Lung (tissue), 12 donors: ENCODE results near the gene RBFOX2. TPM values are rescaled to one million over a fixed set of nuclear protein-coding genes. Genes with fewer than 3 reads are reported as not detected.

Source experiments
- ATAC-seq: fragments of 200-7000 bp; cut with Tn5 transposase; one replicate; pipeline ENCODE4 v1.9.1; 2020; ENCODE audit warnings: moderate number of reproducible peaks; ENCODE audit not compliant: insufficient read depth, low FRiP score
- DNase-seq, 3 donors: peaks; one replicate each; pipeline ENCODE4 v3.0.0-alpha.2; 2013 to 2017
- H3K27ac ChIP-seq, 2 donors: one replicate each; pipeline ENCODE4 v1.5.1; 2013; ENCODE audit warnings: mild to moderate bottlenecking in 2 of 2, moderate library complexity in 2 of 2, control low read depth in 1 of 2, inconsistent platforms in 1 of 2, low read depth in 1 of 2, low read length in 1 of 2
- H3K27me3 ChIP-seq, 3 donors: one replicate each; pipeline ENCODE4 v1.5.1; 2013; ENCODE audit warnings: low read length in 2 of 3; ENCODE audit not compliant: control insufficient read depth in 3 of 3, insufficient read depth in 3 of 3
- H3K36me3 ChIP-seq, 4 donors: one replicate each; pipeline ENCODE4 v1.5.1; 2013; ENCODE audit warnings: low read length in 4 of 4, mild to moderate bottlenecking in 1 of 4, moderate library complexity in 1 of 4; ENCODE audit not compliant: control insufficient read depth in 4 of 4, insufficient read depth in 4 of 4
- H3K4me1 ChIP-seq, 5 donors: one replicate each; pipeline ENCODE4 v1.5.1; 2013; ENCODE audit warnings: low read length in 5 of 5, mild to moderate bottlenecking in 2 of 5, moderate library complexity in 1 of 5; ENCODE audit not compliant: control insufficient read depth in 5 of 5, insufficient read depth in 5 of 5
- H3K4me3 ChIP-seq: one replicate; pipeline ENCODE4 v1.5.1; 2013; ENCODE audit warnings: mild to moderate bottlenecking, control low read depth, moderate library complexity
- H3K9ac ChIP-seq, 2 donors: one replicate each; pipeline ENCODE4 v1.5.1; 2013; ENCODE audit warnings: low read length in 2 of 2, control low read depth in 1 of 2; ENCODE audit not compliant: insufficient read depth in 1 of 2
- H3K9me3 ChIP-seq, 4 donors: one replicate each; pipeline ENCODE4 v1.5.1; 2013; ENCODE audit warnings: low read length in 3 of 4, mild to moderate bottlenecking in 1 of 4, moderate library complexity in 1 of 4; ENCODE audit not compliant: control insufficient read depth in 4 of 4, insufficient read depth in 3 of 4
- WGBS, 2 donors: extraction: QIAGEN DNeasy Blood & Tissue Kit; methylation state at CpG; one replicate each; pipeline ENCODE4 v1.1.7; 2013; 5-methylcytosine and 5-hydroxymethylcytosine counted together
- polyA plus RNA-seq, 2 donors: library from polyadenylated mRNA; stranded (reverse); fragments of 200-250 nt; gene quantifications; one replicate each; pipeline ENCODE4 v1.2.1, GENCODE V29; 2013
- total RNA-seq, 2 donors: library from RNA; depleted of rRNA in 1 of 2; stranded (reverse); fragments of >200 nt in 1 of 2; gene quantifications; one replicate each; pipeline ENCODE4 v1.2.1, GENCODE V29; 2014 to 2021
- TF ChIP-seq, protein P1 (sequence below): IDR thresholded peaks from 2 replicates; pipeline ENCODE4 v1.5.1; 2012; ENCODE audit warnings: mild to moderate bottlenecking; ENCODE audit errors: control extremely low read depth, extremely low read depth
- donor health status: control.
- donor health status: control.
- donor health status: Bipolar disorder and iron deficiency.
- donor health status: healthy.
- donor health status: DM: yes; HTN: yes; CAD: no.

The RBFOX2 gene
- total and polyA plus RNA-seq, 4 donors = 16.5 to 195 (median 43.3) TPM

DNA sequence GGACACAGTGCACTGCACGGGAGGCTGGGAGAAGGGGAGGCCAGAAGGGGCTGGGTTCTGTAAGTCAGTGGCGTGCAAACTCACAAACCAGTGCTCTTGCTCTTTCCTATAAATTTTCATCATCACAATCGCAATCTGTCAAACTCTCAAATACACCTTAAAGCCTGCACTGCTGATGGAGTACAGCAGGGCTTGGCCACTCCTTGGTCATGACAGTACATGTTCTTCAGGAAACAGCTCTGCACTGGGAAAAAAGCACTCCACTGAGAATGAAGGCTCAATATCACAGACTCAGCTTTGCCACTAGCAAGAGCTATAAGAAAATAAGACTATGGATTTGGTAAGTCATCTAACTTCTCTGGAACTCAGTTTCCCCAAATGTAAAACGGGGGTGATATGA lies 111.0 kb downstream of the RBFOX2 start:
- Histone ChIP-seq H3K27me3 (no peaks in the 10 kb centered on the region), H3K9me3 (no peaks in the 10 kb centered on the region), H3K4me3 (no peak overlapping the region), H3K36me3 (no peaks in the 10 kb centered on the region), H3K4me1 (peaks cover 5 to 62% (median 42%) of the 10 kb centered on the region in 5 donors), H3K9ac (no peak overlapping the region), H3K27ac (peak overlapping the region in 1 of 2 donors; percentile 33)
- TF ChIP-seq, protein P1, sequence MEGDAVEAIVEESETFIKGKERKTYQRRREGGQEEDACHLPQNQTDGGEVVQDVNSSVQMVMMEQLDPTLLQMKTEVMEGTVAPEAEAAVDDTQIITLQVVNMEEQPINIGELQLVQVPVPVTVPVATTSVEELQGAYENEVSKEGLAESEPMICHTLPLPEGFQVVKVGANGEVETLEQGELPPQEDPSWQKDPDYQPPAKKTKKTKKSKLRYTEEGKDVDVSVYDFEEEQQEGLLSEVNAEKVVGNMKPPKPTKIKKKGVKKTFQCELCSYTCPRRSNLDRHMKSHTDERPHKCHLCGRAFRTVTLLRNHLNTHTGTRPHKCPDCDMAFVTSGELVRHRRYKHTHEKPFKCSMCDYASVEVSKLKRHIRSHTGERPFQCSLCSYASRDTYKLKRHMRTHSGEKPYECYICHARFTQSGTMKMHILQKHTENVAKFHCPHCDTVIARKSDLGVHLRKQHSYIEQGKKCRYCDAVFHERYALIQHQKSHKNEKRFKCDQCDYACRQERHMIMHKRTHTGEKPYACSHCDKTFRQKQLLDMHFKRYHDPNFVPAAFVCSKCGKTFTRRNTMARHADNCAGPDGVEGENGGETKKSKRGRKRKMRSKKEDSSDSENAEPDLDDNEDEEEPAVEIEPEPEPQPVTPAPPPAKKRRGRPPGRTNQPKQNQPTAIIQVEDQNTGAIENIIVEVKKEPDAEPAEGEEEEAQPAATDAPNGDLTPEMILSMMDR = no peak
- ATAC-seq (no peak), DNase-seq (no peak)
- 91 to 94% methylated on average over 4 of the region's 4 CpGs for WGBS, 2 donors

DNA sequence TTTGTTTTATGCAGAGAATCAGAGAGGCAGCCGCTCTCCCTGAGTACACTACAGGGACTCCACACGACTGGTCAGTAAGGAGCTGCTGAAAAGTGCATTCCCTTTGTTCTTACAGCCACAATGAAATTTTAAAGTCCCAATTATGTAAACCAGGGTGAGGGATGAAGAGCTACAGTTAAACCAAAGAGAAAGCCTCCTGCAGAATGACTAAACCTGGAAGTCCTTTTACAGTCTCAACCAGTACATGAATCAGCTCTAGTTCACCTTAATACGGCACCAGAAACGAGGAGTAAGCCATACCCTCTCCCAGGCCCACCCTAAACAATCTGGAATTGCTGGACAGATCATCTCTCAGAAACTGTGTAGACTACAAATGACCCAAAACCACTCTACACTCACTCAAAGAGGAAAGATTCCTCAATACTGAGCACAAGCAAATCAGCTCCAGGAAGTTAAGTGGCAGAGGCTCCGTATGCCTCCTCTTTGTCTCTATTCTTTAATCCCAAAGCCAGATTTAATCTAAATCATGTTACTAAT lies 113.1 kb downstream of the RBFOX2 start:
- no peak overlapping the region for H3K4me3 ChIP-seq
- ATAC-seq = no peak
- H3K36me3 ChIP-seq = no peaks in the 10 kb centered on the region
- no peaks in the 10 kb centered on the region for H3K9me3 ChIP-seq
- H3K4me1 ChIP-seq = peaks cover 3 to 57% (median 34%) of the 10 kb centered on the region in 5 donors
- H3K27me3 ChIP-seq = no peaks in the 10 kb centered on the region
- 21 to 32% methylated on average over 5 of the region's 5 CpGs for WGBS, 2 donors
- H3K27ac ChIP-seq = peak overlapping the region; percentile 77 to 93
- H3K9ac ChIP-seq = peak overlapping the region; percentile 18 to 28
- peak in 2 of 3 donors; percentile 51 to 54 for DNase-seq
- TF ChIP-seq, protein P1 = no peak

DNA sequence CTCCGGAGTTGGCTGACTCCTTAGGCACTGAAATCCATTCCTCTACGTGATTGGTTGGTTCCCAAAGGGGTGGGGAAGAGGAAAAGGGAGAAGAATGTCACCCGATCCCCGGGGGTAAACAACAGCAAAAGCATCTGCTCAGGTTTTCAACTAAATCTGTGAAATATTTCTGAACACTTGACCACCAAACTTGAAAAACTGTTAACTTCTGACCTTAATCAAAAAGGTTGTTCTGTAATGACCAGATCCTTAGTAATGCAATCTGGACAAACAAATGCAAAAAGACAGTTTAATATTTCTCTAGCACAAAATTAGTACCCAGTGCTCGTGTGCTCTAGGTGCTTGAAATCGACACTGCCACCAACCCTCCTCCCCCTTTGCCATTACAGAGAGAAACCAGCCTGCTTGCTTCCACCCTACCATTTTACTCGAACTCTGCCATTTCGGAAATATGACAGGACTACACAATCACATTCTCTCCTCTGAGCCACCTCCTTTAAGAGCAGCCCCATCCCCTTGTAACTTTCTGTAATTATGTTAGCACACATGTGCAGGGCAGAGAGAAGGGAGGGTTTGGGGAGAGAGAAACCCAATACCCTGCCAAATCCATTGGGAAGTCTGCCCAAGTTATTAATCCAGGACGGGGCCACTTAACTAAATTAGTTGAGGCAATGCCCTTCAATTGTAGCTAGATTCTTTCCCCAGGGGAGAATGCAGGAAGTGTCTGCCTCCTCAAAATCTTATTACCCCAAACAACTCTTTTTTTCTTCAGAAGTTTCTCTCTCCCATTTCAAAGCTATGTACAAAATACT lies 113.8 kb downstream of the RBFOX2 start:
- DNase-seq = peak; percentile 87 to 98 (median 98)
- WGBS, 2 donors = 4 to 7% methylated on average over 9 of the region's 9 CpGs
- H3K4me1 ChIP-seq = peaks cover 3 to 58% (median 36%) of the 10 kb centered on the region in 5 donors

More for the DNA sequence above, 113.8 kb downstream of the RBFOX2 start:
- H3K9ac ChIP-seq = peak overlapping the region; percentile 18 to 28
- no peaks in the 10 kb centered on the region for H3K9me3 ChIP-seq
- no peaks in the 10 kb centered on the region for H3K36me3 ChIP-seq
- peak overlapping the region; percentile 77 to 93 for H3K27ac ChIP-seq
- no peak overlapping the region for H3K4me3 ChIP-seq
- TF ChIP-seq, protein P1 = no peak
- ATAC-seq = peak; percentile 89
- no peaks in the 10 kb centered on the region for H3K27me3 ChIP-seq
